Esophagus muscularis mucosa (tissue), 3 donors: ENCODE results near the gene MAP2K2.

Experiments used
- CTCF ChIP-seq, 3 experiments: fragments of 200-600 bp in 2 of 3; fragments of 450-650 bp in 1 of 3; sonication (generic) in 2 of 3; IDR thresholded peaks; one replicate each; pipeline ENCODE4 v1.5.1; 2017 to 2019; ENCODE audit warnings: antibody characterized with exemption in 3 of 3, mild to moderate bottlenecking in 2 of 3, moderate library complexity in 1 of 3
- POLR2A ChIP-seq: fragments of 450-650 bp; IDR thresholded peaks from one replicate; pipeline ENCODE4 v1.6.1; 2017; ENCODE audit warnings: antibody characterized with exemption, moderate library complexity, mild to moderate bottlenecking, low read depth

- TF ChIP-seq CTCF (IDR thresholded peaks at IDR 0.05) (no peak), POLR2A (no peak)
Observed at GRCh38 chr19:4093643-4094175, 30.2 kb downstream of the MAP2K2 start.
